HG03439 (cell line): ENCODE results near the gene CFDP1.

Source experiments
- ATAC-seq: cut with Tn5 transposase; IDR thresholded peaks from one replicate; pipeline ENCODE4 v1.9.1; 2021; ENCODE audit warnings: mild to moderate bottlenecking, moderate library complexity; ENCODE audit not compliant: unreplicated experiment

The CFDP1 gene

DNA sequence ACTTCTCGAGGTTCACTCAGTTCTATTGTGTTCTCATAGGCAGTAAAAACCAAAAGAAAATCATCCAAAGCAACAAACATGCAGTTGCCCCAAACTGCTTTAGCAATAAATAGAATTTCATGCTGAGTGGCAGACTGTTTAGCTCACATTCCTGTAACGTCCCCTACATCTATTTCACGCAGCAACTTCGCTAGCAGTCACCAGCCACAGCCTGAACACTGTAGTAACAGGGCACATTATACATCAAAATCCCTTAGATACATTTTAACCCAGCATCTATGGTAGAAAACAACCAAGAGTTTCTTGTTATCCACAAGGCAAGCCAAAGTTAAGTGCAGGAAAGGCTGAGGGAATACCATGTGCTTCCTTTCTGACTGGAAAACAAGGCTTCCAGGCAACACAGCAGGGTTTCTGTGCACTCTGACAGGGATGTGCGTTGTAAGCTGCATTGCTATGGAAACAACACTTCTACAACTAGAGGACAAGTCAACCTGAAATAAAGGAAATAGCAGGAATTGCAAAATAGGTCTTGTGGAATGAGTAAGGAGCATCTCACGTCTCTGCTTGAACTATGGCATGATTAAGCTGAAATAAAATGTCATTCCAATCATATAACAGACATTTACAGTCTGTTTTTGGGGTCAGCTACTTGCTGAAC is 55.4 kb downstream of the CFDP1 start:
- ATAC-seq, result no peak

GRCh38 chr16:75376475-75377161 is 56.7 kb downstream of the CFDP1 start:
- ATAC-seq, result no peak

DNA sequence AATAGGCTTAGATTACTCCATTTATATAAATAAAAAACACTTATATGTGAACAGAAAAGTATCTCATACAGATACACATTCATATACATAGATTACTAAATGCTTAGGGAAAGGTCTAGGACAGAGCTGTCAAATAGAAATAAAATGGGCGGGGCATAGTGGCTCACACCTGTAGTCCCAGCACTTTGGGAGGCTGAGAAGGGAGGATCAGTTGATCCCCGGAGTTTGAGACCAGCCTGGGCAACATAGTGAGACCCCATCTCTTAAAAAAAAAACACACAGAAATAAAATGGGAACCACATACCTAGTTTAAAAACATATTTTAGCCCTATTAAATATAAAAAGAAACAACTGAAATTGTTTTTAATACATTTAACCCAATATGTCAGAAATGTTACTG is 58.9 kb downstream of the CFDP1 start:
- ATAC-seq, result no peak

DNA sequence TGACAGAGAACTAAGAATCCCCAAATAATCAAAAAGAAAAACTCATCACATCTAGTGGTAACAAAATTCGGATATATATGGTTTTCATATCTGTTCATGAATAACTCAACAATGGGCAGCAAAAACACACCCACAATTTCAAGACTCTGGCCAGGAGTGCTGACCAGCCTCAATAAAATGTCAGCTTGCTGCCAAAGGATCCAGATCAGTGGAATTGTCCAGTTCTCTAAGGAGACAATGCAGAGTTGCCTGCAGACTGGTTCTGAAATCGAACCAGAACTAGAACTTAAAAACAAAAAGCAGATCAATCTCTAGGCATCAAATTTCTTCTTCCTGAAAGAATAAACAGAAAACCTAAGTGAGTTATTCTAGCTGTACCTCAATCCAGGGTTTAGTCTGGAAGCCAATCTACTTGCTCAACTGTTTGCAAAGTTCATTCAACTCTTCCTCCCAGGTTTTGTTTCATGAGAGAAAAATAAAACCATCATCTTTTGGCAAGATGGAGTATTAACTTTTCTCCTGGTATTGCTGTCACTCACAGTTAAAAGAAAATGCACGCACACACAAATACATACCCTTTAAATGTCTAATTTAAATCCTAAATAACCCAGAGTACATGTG is 61.0 kb downstream of the CFDP1 start:
- ATAC-seq, result no peak

DNA sequence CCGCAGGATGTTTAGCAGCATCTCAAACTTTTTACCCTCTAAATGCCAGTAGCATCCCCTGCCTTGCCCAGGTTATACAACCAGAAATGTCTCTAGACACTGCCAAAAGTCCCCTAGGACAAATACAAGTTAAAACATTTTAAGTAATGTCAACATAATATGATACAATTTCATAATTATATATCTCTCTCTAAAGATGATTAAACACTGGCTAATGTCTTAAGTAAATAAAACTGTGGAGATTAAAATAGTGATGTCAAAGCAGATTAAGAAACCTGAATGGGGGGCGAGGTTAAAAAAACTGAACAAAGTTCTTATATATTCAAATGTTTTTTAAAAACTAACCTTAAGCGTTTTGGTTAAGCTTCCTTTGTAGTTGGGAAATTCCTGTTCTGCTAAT is 62.1 kb downstream of the CFDP1 start:
- ATAC-seq, result no peak

GRCh38 chr16:75364286-75364791 is 69.0 kb downstream of the CFDP1 start:
- ATAC-seq, result no peak

DNA sequence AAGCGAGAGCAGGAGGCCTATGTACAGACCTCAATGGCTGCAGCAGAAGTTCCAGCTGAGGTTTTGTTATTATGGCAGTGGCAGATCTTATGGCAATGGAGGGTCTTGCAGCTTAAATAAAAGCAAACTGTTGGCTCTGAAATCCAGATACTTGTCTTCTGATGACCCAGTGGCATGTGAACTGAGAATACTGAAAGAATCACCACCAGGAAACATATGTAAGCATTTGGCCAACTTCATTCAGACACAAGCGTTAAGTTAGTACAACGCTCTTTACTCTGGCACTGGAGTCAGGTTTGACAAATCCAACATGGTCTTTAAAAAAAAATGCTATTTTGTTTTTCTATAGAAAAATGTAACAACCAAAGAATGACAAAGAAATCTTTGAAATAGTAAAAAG is 70.5 kb downstream of the CFDP1 start:
- no peak for ATAC-seq

- ATAC-seq, result no peak
Observed at GRCh38 chr16:75361936-75362335, 71.4 kb downstream of the CFDP1 start.

DNA sequence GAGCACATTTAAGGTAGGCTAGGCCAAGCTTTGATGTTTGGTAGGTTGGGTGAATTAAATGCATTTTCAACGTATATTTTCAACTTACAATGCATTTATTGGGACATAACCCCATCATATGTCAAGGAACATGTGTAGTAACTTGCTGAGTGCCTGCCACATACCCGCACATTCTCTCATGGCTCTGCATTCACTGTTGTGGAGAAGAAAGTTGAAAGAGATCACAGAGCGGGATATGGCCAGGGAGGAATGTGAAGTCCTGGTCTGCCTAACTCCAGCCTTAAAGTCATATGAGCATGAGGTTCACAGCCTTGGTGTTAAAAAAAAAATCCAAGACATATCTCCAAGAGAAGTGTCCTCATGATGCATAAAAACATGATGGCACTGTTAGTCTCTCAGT is 79.1 kb downstream of the CFDP1 start:
- ATAC-seq, result no peak

DNA sequence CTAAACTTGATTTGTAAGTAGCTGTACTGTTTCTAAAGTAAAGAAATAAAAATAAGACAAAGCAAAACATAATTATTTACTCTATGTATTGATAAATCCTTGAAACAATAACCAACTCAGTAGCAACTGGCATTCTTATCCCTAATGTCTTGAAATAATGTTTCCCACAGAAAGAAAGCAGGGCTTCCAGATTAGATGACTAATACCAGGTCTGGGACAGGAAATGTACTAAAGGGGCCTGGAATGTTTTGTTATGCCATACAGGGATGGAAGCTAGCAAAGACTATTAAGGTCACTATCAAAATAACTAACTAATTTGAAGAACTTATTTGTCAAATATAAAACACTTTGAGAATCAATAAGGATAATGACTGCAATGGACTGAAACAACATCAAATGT is 82.1 kb downstream of the CFDP1 start:
- no peak for ATAC-seq

DNA sequence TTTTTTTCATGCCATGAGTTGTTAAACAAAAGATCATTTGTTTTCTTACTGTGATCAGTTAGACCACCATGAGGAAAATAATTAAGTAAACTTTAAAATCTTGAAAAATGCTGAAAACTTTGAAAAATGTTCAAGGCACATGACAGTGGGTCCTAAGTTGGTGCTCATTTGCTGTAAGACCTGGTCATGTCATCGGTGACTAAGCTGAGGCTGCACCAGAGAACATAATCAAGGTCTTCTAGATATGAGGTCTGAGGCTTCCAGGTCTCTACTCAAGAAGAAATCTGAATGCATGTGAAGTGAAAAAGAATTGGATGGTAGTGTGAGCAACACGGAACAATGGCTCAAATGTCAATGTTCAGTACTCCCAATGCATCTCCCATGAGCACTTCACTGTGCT is 87.6 kb downstream of the CFDP1 start:
- ATAC-seq, result no peak

DNA sequence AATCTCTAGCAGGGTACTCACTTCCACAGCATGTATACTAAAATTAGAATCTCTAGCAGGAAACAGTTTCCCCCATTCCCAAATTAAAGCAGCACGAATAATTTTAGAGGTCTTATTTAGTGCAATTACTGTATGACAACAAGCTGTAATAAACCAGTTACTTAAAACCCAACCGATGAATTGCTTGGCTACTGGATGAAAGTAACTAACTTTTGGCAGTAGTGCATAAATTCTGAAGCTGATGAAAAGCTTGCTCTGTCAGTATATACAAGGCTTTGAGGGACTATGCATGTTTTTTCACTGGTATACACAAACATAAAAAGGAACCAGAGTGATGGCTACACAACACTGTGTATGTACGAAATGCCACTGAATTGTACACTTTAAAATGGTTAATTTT is 89.4 kb downstream of the CFDP1 start:
- no peak for ATAC-seq

DNA sequence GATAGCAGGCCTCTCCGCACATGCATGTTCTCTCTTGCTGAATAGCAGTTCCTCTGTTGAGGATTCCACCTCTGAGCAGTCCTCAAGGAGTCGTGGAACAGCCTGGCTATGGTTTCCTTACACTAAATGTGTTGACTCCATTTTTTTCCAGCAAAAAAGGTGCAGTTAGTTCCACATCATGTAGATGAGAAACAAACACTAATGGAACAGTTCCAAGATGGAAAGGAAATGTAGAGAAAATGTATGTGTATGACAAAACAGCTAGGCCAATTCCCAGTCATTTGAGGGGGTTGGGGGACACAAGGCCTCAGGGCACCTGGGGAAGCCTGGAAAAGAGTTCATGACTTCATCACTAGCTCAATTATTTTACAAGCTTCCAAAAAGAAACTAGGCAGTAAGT is 90.0 kb downstream of the CFDP1 start:
- no peak for ATAC-seq

DNA sequence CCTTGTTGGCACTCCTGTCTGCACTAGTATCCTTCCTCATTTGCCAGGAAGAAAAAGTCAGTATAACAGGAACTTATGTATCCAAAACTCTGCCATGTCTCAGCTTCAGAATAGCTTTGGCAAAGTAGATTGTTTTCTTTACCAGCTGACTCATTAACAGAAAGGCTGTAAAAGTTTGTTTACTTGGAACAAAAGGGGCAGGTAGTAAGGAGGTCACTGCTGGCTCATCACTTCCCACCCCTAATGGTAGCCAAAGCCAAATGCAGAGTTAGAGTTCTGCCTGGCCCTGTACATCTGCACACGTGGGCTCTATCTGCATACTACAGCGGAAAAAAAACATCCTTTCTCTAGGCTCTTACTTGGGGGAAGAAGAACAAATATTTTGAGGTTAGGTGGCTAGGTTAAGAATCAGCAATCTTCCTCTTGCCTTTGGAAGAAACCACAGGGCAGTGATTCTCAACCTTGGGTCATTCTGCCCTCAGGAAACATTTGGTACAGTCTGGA is 90.9 kb downstream of the CFDP1 start:
- ATAC-seq, result no peak

DNA sequence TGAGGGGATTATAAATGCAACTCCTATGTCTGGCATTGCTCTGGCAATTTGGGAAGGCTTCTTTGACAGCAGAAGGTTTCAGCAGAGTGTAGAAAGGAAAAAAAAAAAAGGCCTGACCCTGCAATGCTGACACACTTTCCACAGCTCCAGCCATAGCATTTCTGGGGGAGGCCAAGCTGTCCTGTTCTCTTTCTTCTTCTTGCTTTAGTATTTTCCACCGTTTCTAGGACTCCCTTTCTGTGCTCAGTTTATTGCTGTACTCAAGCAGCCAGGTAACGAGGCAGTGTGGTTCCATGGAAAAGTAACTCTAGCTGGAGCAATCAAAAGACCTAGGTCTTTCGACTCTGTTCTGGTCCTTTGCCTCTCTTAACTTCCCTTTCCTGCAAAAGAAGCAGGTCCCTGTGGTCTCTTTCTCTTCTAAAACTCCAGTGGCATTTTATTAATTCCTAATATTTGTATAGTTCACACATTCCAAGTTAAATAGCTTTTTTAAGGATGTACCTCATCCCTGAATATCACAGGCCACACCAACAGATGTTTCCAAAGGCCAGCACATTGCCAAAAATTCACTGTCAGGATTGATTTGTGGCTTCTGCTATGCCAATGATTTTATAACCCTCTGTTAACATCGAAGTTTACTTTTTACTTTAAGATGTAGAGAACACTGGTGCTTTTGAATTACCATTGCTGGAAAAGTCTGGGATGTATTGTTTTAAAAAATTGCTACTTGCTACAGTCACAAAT is 91.6 kb downstream of the CFDP1 start:
- no peak for ATAC-seq

DNA sequence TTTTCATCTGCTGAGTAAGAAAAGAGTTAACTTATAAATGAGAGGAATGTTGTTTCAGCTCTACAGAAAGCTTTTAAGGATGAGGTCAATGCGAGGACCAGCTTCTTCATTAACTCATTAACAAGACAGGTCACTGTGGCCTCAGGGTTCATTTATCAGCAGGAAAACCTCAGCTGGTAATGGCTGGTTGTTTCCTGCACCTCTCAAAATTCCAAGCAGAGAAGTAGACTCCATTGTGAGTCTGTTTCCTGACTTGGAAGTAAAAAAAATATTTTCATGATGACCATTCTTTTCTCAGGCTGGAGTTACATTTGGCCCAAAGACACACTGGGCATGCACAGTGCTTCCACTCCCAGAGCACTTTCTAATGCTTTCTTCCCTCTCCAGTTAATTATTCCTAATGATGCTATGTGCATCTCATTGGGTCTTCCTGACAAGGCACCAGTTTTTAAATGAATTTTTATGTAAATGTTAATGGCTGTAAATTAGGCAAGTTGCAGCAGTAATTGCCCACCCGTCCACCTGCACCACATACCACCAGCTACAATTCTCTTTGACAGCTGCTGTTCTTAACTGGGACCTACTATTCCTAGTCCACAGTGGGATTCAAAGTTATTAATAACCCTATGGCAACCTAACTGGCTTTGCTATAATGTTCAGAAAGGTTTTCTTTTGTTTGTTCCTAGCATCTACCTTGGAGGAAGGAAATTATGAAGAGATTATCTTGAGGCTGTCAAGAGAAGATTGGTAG is 92.4 kb downstream of the CFDP1 start:
- no peak for ATAC-seq

DNA sequence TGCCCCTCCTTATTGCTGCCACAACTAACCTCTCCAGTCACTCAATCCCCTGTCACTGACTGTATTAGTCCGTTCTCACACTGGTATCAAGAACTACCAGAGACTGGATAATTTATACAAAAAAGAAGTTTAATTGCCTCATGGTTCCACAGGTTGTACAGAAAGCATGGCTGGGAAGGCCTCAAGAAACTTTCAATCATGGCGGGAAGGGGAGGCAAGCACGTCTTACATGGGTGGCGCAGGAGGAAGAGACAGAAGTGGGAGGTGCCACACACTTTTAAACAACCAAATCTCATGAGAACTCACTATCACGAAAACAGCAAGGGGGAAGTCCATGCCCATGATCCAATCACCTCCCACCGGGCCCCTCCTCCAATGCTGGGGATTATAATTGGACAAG is 95.9 kb downstream of the CFDP1 start:
- no peak for ATAC-seq

DNA sequence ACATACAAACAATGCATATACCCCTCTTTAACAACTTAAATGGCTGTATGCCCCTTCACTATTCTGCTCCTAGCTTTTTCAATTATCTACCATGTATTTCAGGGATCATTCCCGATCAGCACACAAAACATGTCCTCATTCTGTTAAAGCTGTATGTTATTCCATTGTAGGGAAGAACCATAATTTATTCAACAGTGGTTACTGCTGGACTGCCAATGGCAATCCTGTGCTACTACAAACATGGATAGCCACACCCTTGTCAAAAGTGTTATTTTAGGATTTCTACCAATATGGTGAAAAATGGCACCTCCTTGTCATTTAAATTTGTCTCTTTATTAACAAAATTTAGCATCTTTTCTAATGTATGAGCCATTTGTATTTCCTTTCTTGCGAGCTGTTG is 96.8 kb downstream of the CFDP1 start:
- ATAC-seq, result no peak

DNA sequence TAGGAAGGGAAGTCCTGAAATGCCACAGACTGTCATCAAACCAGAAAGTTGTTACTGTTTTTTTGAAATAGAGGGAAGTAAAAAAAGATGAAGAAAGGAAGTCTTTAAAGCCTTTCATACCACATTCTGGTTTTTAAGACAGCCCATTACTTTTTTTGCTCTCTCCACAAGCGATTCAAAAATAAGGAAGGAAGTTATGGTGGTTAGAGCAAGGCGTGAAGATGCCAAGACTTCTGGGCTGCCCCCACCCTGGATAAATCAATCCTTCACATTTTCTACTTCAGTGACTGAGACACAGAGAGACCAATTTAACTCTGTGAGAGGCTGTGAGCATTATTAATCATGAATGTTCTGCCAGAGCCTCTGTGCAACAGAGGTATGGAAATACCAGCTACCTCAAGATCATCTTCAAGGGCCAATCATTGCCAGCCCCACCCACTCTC is 99.6 kb downstream of the CFDP1 start:
- no peak for ATAC-seq

GRCh38 chr16:75329943-75330342 is 103.4 kb downstream of the CFDP1 start:
- no peak for ATAC-seq

DNA sequence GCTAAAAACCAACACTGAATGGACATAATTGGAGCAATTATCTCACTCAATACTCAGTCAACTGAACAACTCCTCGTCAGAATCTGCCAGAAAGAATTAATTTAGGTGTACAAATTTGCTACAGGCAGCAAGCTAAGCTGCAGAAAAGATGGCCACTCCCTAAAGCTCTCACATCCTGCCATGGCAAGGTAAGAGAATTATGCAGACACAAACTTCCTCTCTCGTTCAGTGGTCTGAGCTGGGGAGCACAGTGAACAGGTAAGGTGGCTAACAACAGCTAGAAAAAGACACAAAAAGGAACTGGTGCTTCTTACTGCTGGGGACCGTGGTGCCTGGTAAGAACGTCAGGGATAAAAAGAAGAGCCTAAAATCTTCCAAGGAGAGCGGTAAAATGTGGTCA is 107.0 kb downstream of the CFDP1 start:
- ATAC-seq, result no peak
